Sciatic nerve (tissue), 2 donors: ENCODE data around the gene ASB18. TPM values are rescaled to one million over a fixed set of nuclear protein-coding genes. Genes with fewer than 3 reads are reported as not detected.

ENCODE experiments used
- ATAC-seq: fragments of 200-7000 bp; cut with Tn5 transposase; one replicate; pipeline ENCODE4 v1.9.1; 2020; ENCODE audit warnings: mild to moderate bottlenecking, moderate library complexity
- DNase-seq: peaks from one replicate; pipeline ENCODE4 v3.0.0-alpha.2; 2020; ENCODE audit warnings: low spot score
- intact Hi-C: fragments of 100-400 bp; cut with DNase I; formaldehyde crosslinking; loops from one replicate; pipeline ENCODE4 v1.14.2; 2022
- total RNA-seq: library from RNA; stranded (reverse); fragmentation: NEBNext Ultra II Directional; extraction: Animal tissue kit (Norgen Biotek cat#: 25700); gene quantifications from one replicate; pipeline ENCODE4 v1.2.1, GENCODE V29; 2021
- donor health status: DM: no; HTN: no; CAD: no.
- donor health status: DM: no; HTN: no; CAD: no.

Gene ASB18
- total RNA-seq, 1 donor from 2014 or later, result not detected

DNA sequence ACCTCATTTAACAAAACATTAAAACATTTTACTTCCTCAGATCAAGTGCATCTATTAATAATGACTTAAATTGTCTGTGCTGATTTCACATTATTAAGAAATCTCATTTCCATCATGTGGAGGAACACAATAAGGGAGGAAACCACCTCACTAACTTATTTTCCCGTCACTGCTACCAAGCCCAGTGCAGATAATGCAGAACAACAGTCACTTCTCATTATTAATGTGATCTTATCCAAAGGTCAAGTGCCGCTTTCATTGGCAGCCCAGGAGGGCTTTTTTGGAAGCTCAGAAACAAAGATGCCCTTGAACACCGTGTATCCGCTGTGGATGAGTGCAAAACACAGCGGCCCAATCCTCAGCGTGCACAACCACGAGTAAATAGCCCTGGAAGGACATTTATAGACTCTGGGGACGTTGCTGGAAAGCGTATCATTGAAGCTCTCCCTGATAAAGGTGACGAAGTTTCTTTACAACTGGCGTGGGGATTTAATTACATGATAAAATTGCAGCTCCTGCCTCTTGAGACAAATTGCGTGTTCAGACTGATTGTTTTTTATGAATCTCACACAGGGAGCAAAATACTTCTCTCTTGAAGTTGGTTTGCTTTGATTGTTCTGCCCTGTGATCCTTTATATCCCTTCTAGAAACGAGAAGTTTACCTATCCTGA, 13.2 kb downstream of the ASB18 start:
- intact Hi-C loops, result no loop called here
- ATAC-seq, result no peak
- no peak for DNase-seq

DNA sequence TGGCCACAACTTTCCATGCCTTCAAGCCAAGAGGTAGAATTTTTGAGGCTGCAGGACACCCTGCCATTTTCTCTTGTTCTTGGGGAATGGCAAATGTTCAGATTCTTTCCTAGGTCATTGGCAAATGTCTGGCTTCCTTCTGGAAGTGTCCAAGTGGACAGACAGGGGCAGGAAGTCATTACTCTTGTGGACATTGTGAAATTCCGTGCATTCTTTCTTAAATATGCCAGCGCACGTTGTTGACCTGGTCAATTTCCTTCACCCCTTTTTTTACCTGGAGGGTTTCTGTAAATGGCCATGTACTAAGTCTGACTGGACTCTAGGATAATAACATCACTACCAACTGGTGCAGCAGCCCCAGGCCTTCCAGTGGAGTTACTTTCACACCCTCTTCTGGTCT, 13.9 kb downstream of the ASB18 start:
- no peak for ATAC-seq

DNA sequence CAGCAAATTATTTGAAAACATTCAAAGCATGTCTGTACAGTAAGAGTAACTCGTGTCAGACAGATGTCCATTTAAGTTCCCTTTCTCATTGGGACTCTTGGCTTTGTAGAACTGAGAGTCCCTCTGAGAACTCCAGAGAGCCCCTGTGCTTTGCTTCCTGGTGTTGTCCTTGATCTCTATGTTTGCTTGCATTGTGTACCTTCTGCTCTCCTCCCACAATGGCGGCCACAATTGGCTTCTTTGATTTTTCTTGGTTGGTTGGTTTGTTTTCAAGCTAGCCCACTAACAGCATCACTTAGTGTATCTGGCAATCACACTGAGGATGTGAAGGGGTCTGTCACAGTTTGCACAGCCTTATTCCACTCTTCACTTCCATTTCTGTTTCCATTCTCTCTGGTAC, 15.1 kb downstream of the ASB18 start:
- DNase-seq, result no peak
- ATAC-seq, result no peak
- intact Hi-C loops, result no loop called here

More for the DNA sequence above, 13.9 kb downstream of the ASB18 start:
- intact Hi-C loops, result no loop called here
- DNase-seq, result no peak

DNA sequence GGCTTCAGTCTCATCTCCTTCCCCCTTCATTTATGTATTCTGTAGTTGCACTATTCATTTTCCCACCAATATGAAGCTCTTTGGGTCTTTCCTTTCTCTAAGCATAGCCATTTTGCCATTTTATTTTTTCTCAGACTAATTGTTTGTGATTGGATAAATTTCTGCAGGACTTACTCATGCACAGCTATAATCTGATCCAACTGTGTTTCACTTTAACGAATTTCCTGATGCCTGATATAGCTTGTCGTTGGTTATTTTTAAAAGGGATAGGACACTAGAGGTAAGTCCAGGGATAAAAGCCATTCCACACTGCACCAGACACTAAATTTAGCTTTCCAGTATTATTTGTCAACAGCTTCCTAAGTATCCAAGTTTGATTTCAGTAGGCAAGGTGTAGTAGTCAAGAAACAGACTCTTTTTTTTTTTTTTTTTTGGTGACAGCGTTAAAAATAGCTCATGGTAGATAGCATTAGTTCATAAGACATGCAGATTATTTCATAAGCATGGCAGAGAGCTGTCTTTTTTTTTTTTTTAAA, 17.4 kb downstream of the ASB18 start:
- ATAC-seq (no peak), DNase-seq (no peak)
- intact Hi-C loops, result no loop called here

DNA sequence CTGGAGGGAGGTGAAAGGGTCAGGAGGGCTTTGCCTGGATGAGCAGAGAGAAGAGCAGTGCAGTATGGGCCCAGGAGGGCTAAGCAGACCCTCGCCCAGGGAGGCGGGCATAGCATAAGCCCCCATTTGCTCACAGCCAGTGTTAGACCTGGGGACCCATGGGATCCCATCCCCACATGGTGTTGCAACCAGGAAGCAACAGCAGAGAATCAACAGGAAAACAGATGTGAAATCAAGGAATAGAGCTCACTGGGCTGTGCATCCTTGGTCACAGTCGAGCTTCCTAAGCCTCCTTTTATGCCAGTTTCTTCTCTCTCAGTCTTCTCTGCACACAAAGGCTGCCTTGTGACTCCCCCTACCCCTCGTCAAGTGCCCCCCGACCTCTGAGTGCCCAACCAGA, 19.9 kb downstream of the ASB18 start:
- ATAC-seq, result no peak
- intact Hi-C loops, result no loop called here
- DNase-seq, result no peak

DNA sequence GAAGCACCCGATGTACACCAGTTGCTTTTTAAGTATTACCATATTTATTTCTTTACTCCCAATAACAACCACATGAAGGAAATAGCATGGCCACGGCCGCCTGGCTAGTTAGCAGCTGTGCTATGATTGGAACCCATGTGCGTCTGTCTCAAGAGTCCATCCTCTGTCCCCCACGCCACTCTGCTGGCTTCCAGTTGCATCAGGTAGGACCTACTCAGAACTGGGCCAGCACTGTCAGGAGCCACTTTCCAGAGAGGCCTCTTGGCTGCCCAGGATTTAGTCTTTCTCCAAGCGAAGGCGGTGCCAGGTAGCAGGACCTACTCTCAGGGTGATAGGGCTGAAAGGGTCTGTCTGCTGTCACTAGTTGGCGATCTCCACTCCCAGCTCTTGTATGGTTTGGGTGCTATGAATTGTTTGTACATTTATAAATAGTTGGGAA, 22.1 kb downstream of the ASB18 start:
- no peak for ATAC-seq
- intact Hi-C loops, result no loop called here
- DNase-seq, result no peak

DNA sequence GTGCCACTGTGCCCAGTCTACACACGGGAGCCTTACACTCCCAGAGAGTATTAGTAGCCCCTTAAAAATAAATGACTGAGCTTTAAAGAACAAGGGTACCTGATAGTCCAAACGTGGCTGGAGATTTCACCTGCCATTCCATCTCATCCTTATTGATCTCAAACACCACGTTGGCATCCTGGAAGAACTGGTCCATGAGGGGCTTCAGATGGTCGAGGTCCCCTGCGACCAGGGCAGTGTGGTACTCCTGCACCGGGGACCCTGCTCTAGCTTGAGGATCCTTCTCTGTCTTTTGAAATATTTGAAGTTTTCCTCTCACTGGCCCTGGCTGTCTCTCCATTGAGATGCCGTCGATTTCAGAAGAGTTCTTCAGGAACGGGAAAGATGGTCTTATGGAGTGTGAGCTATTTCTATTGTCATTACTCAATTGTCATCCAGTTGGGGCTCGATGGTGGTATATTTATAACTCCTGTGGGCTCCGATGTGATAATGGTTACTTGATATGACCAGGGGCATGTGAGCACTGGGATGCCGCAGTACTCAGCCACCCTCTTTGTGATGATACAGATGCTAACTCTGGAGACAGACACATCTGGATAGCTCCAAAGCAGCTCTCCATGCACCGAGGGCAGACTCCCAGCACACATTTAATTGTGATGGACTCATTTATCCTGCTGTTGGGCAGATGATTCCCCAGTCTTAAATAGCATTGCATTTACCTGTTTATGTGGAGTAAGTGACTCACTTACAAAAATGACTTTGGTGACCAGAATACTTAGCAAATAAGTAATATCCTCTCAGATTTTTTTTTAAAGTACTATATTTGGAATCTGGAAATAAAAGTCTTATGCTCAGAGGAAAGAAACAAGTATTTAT, 22.8 kb downstream of the ASB18 start:
- DNase-seq, result no peak
- ATAC-seq, result no peak
- intact Hi-C loops, result no loop called here

DNA sequence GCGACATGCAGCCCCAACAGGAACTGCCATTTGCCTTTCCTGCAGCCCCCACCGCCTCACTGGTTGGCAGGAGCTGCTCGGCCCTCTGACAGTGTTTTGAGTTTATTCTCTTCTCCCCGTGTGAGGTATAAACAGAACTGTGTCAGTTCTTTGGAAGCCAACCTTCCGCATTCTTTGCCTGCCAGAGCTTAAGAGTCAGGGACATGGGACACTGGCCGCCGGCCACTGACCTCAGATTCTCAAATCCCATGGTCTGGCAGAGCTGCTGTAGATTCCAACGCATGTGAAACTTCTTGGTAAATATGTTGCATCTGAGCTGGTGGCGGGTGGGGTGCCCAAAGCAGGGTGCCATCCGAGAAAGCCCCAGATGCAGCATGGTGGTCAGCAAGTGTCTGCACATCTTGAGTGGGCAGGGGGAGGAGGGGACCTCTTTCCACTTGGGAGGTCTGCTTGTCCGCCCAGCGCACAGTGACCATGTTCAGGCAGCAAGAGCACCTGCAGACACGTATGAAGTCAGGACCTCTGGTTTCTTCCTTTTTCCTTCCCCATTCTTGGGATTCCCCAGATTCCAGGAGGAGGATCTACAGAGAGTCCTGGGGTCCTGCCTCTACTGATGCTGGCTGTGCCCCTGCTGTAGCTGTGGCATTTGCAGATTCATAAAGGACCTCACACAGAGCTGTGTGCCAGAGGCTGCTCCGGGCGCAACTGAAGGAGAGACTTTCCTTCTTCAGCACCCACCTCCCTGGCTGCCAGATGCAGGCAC, 23.8 kb downstream of the ASB18 start:
- DNase-seq, result no peak
- intact Hi-C loops, result no loop called here
- no peak for ATAC-seq

DNA sequence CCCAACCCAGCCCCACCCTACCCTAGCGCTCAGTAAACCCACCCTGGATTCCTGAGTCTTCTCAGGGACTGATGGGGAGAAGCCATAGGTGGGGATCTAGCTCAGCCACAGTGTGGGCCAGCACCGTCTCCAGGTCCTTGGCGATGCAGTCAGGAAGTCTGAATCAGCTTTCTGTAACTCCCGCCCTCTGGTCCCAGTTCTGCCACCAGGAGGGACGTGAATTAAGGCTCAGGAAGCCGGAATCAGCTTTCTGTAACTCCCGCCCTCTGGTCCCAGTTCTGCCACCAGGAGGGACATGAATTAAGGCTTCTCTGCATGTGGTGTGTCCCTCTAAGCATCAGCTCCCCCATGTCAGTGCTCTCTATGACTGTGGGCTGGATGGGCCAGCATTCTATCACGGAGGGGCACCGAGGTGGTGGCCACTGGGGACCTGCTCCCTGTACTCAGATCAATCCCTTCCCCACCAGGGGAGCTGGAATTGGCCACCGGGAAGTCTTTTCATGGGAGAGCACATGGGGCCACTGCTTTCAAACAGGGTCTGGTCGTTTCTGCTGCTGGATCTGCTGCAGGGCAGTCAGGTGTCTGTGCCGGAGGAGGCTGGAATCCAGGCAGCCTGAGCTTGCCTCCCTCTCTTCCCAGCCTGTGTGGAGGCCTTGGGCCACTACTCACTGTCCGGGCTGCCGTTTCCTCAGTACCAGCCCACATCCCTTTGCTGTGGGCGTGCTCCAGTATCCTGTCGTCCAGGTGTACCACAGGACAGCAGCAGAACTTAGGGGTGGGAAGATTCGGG, 24.7 kb downstream of the ASB18 start:
- intact Hi-C loops, result no loop called here
- no peak for DNase-seq
- ATAC-seq, result no peak

DNA sequence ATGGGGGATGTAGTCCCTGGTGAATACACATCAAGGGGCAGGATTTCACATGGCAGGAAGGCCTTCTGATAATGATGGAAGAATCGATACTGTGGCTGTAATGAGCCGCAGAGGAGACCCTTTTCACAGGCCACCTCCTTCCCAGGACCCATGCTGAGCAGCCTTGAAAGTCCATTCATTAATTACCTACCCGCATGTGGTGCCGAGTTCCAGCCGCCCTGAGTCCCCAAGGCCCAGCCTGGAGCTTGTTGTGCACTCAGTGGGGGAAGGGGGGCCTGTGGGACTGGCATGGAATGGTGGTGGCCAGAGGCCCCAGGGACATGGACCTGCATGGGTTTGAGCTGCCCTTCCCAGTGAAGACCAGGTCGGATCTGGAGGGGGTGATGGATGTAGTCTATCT, 25.5 kb downstream of the ASB18 start:
- intact Hi-C loops, result no loop called here
- ATAC-seq (no peak), DNase-seq (no peak)

DNA sequence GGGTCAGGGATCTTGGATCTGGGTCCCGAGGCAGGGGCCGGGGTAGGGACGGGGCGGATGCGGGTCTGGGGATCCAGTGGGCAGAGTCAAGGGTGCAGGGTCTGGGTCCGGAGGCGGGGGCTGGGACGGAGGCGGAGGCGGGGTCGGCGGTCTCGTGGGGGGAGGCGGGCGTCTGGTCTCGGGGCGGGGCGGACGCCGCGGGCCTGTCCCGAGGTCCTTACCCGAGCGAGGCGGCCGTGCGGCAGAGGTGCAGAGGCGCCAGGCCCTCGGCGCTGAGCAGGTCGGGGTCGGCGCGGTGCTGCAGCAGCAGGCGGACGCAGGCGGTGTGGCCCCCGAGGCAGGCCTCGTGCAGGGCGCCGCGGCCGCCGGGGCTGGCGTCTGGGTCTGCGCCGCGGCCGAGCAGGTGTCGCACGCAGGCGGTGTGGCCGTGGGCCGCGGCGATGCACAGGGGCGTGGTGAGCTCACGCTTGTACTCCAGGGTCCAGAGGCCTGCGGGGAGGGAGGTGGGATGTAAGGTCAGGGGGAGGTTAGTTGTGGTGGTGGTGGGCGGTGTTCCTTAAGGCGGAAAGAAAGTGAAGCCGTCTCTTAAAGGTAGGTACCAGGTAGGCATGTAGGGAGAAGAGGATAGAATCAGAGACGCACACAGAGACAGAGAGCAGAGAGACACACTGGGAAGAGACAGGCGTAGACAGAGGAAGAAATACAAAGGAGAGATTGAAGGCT, 26.6 kb downstream of the ASB18 start:
- DNase-seq, result no peak
- ATAC-seq, result no peak
- intact Hi-C loops, result no loop called here

DNA sequence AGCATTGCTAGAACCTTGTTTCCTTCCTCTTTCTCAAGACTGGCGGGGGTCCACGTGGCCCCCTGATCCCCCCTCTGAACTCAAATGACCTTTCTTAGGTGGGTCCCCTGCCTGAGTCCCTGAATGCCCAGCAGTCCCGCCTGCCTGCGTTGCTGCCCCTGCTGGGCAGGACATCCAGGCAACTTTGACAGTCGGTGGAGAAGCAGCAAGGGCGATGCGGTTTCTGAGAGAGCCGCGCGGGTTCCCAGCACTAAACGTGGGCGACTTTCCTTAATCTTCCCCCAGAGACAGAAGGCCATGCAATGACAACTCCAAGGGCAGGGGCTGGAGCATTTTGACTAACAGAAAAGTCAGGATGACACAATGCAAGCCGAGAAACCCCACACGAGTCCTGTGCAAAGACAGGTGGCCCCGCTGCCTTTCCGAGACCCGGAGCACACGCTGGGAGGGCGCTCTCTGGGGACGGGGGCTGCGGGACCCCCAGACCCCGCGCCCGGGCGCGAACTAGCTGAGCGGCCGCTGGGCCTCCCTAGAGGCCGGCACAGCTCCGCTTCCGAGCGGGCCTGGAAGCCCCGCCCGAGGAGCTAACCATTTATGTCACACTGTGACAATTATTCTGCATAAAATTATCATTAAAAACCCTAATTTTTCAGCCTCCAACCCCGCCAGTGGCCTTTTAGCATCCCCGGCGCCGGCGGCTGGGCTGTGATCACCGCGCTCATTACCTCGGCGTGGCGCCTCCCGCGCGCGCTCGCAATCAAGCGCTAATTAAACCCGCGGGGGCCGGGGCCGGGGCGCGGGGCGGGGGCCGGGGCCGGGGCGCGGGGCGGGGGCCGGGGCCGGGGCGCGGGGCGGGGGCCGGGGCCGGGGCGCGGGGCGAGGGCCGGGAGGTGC, 27.4 kb downstream of the ASB18 start:
- no peak for ATAC-seq
- intact Hi-C loops, result no loop called here
- no peak for DNase-seq

DNA sequence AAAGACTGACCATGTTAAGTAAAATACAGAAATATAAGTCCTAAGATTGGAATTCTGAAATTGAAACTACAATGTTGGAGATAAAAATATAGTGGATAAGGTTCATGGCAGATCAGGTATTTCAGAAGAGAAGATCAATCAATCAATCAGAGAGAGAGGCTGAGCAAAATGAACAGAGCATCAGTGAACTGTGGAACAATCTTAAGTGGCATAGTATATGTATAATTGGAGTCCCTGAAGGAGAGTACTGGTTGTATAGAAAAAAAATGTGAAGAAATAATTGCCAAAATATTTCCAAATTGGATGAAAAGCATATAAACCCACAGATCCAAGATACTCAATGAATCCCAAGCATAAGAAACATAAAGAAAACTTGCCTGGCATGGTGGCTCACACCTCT, 35.0 kb downstream of the ASB18 start:
- ATAC-seq (no peak), DNase-seq (no peak)

DNA sequence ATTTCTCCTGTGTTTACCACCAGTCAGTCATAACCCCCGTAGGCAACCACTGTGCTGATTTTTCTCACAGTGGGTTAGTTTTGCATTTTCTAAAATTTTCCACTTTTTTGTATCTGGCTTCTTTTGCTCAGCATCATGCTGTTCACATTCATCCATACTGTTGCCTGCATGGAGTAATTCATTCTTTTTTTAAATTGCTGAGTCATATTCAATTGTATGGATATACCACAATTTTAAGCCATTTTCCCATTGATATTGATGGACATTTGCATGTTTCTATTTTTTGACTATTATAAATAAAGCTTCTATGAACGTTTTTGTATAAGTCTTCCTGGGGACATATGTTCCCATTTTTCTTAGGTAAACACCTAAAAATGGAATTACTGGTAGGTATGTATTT, 40.5 kb downstream of the ASB18 start:
- DNase-seq (no peak), ATAC-seq (no peak)
- intact Hi-C loops, result no loop called here

More for the DNA sequence above, 35.0 kb downstream of the ASB18 start:
- intact Hi-C loops, result no loop called here

DNA sequence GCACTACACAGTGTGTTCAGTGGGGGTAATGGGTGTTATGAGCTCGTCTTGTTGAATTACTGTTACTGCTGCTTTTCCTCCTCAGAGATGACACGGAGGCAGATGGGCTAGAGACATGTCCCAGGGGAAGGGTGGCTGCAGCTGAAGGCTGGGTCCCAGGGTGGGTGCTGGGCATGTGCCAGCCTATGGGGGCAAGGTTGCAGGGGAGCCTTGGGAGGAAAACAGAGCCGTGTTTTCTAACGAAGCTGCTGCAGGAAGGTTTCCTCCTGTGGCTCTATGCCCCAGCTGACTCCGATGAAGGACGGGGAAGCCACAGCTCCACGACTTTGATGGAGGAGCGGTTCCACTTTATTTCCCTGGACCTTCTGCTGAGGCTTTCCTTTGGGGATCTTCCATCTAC, 42.4 kb downstream of the ASB18 start:
- no peak for ATAC-seq
- no peak for DNase-seq
- intact Hi-C loops, result no loop called here

DNA sequence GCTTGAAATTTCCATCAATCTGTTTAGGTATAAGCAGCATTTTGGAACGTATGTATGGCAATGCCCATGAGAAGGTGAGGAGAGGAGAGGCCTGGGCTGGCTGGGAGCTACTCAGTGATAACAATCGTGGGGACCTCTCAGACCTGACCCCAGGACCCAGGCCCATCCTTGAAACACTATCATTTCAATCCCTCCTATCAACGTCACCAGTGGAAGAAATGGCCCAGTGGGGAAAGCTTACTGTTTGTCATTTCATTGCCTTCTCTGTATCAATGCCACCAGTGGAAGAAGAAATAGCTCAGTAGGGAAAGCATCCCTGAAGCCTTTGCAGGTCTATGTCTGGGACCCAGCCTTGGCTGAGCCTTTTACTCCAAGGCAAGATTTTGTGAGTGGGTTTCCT, 44.8 kb downstream of the ASB18 start:
- ATAC-seq (no peak), DNase-seq (no peak)
- intact Hi-C loops, result no loop called here

DNA sequence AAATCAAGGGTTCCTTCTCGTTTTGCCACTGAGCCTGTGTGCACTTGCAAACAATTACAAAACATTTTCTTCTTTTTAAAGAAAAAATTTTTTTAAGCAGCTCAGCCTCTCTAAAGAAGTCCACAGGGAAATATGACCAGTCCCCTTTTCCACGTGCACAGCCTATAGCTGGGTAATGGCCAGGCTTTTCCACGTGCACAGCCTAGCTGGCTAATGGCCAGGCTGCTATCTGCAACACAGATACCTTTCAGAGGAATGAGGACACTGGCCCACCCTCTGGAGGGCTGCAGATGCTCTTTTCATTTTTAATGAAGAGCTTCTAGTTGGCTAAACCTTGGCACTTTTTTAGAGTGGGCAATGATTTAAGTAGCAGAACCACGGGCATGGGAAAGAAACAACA, 46.3 kb downstream of the ASB18 start:
- no peak for DNase-seq
- intact Hi-C loops, result no loop called here
- ATAC-seq, result no peak
